Natural killer cell treated with Interleukin-12 subunit alpha and Interleukin-12 subunit beta and Interleukin-15 and Interleukin-18, amount 100 ng/mL, for 72 hours (primary cell): ENCODE results near the gene PHOX2A. TPM values are rescaled to one million over a fixed set of nuclear protein-coding genes. Genes with fewer than 3 reads are reported as not detected.

Experiments used
- ATAC-seq, 2 donors: fragments of 150-1000 bp; cut with Tn5 transposase in 1 of 2; sonication (Bioruptor Pico), chemical (Tn5 transposase) in 1 of 2; 2 replicates each; pipeline ENCODE4 v1.10.0; 2021
- DNase-seq: peaks from one replicate; pipeline ENCODE4 v3.0.0; 2022; ENCODE audit warnings: low spot score
- H3K27ac Mint-ChIP-seq, 2 donors: 1 replicate in 1 of 2; 2 replicates in 1 of 2; pipeline ENCODE4 v1.8.0; 2022; ENCODE audit warnings: mixed read lengths in 2 of 2, mild to moderate bottlenecking in 1 of 2, moderate library complexity in 1 of 2
- H3K27me3 Mint-ChIP-seq, 2 donors: 1 replicate in 1 of 2; 2 replicates in 1 of 2; pipeline ENCODE4 v1.8.0; 2022; ENCODE audit warnings: mixed read lengths in 2 of 2
- H3K36me3 Mint-ChIP-seq: one replicate; pipeline ENCODE4 v1.8.0; 2022; ENCODE audit warnings: mixed read lengths
- H3K4me1 Mint-ChIP-seq, 2 donors: 1 replicate in 1 of 2; 2 replicates in 1 of 2; pipeline ENCODE4 v1.8.0; 2022; ENCODE audit warnings: low read depth in 2 of 2, mixed read lengths in 2 of 2, mild to moderate bottlenecking in 1 of 2
- H3K4me3 Mint-ChIP-seq: one replicate; pipeline ENCODE4 v1.8.0; 2022; ENCODE audit warnings: mixed read lengths
- H3K9me3 Mint-ChIP-seq: 2 replicates; pipeline ENCODE4 v1.8.0; 2022; ENCODE audit warnings: mixed read lengths
- total RNA-seq, 2 donors: library from RNA; stranded (reverse); gene quantifications; one replicate each; pipeline ENCODE4 v1.2.3, GENCODE V29; 2022

The PHOX2A gene
- total RNA-seq, 2 donors from 2014 or later: not detected

DNA sequence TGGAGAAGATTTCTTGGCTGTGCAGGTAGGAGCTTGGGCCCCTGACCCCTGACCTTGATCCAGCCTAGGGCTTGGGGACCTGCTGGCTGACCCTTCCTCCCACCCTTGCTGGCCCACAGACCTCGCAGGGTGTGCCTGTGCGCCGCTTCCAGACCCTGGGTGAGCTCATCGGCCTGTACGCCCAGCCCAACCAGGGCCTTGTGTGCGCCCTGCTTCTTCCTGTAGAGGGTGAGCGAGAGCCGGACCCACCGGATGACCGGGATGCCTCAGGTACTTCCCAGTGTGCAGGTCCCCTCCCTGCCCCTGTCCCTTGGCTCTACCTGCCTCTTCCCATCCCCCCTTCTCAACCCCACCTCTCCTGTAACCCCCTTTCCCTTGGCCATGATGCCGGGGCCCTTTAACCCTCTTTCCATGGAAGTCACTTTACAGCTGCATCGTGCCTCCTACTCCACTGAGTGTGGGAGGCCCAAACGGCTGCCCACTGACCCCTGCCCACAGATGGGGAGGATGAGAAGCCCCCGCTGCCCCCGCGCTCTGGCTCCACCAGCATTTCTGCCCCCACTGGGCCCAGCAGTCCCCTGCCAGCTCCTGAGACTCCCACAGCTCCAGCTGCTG lies 15.6 kb downstream of the PHOX2A start:
- Mint-ChIP-seq H3K4me3 (no peak overlapping the region), H3K9me3 (no peaks in the 10 kb centered on the region), H3K27ac (no peak overlapping the region), H3K27me3 (no peaks in the 10 kb centered on the region), H3K4me1 (peaks cover 13 to 19% of the 10 kb centered on the region in 2 donors), H3K36me3 (no peaks in the 10 kb centered on the region)
- DNase-seq: peak; percentile 39
- ATAC-seq: no peak

DNA sequence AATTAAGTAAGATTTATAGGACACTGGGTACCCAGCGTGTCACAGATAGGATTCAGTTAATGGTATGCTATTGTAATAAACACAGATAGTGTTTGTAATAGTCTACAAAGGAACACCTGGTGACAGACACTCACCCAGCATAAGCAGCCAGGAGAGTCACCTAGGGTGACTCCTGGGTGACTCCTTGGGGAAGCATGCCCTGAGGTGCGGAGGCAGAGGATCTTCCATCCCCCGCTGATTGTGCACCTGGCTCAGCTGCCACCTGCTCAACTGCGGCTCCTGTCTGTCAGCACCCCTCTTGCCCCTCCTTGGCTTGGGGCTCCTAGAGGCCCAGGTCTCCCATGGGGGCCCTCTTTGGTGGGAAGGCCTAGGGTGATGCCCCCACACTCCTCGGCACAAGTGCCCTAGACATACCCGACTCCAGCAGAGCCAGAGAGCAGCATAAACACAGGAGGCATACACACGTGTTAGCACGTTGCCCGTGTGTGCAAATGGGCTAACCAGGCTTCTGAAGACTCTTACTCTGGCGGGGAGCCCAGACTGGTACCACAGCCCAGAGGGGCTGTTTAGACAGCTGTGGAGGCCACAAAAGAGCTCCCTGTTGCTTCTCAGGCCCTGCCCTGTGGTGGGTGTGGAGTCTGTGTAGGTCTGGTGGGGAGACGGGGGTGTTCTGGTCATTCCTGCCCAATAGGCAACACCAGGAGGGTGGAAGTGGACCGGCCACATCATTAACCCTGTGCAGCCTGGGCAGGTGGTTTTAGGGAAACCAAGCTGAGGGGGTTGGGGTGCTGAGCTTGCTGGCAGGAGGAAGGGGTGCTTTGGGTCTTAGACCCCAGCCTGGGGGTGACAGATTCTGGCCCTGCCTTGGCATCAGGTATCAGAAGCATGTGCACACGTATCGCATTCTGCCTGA lies 16.4 kb downstream of the PHOX2A start:
- no peaks in the 10 kb centered on the region for H3K9me3 Mint-ChIP-seq
- ATAC-seq (no peak), DNase-seq (peak; percentile 46)
- no peak overlapping the region for H3K27ac Mint-ChIP-seq
- H3K27me3 Mint-ChIP-seq: no peaks in the 10 kb centered on the region
- H3K36me3 Mint-ChIP-seq: no peaks in the 10 kb centered on the region
- peaks cover 19% of the 10 kb centered on the region in 2 donors for H3K4me1 Mint-ChIP-seq
- no peak overlapping the region for H3K4me3 Mint-ChIP-seq

DNA sequence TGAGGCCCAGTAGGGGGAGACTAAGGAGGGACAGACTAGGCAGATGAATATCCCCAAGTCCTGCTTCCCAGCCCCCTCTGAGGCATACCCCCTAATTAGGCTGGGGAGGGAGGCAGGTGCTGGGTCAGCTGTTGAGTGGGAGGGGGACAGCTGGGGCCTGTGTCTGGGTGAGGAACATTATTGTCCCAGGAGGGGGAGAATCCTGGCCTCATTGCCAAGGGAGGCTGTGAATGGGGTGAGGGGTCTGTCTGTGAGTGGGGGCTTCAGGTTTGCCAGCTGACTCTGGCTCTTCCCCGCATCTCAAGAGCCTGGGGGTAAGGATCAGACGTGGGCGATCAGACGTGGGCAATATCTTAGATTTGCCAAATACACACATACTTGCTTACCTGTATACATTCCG lies 17.3 kb downstream of the PHOX2A start:
- peak; percentile 38 for DNase-seq
- H3K36me3 Mint-ChIP-seq: no peaks in the 10 kb centered on the region
- H3K27ac Mint-ChIP-seq: no peak overlapping the region

DNA sequence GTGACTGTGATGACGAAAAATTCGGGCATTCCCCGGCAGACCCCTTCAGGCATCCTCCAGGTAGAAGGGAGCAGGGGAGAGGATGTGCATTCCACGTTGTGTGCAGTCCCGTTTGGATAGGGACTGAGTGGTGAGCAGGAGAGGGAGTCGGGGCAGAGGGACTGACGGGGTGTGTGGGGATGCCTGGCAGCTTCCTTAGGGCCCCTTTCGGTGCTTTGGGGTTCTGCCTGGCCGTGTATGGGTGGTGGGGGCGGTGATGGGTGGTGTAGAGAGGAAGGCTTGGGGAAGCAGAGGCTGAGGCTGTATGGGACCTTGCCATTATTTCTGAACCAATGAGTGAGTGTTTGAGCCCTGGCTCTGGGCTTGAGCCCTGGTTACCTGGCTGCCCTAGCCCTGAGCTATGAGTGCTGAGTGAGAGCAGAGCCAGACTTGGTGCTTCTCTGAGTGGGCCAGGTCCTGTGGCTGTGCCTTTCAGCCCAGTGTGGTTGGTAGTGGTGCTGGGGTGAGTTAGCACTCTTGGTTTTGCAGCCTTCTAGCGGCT lies 18.5 kb downstream of the PHOX2A start:
- DNase-seq: peak; percentile 69
- Mint-ChIP-seq H3K36me3 (no peaks in the 10 kb centered on the region), H3K27ac (peak overlapping the region; percentile 73 to 91), H3K9me3 (no peaks in the 10 kb centered on the region), H3K27me3 (no peaks in the 10 kb centered on the region), H3K4me3 (peak overlapping the region; percentile 93), H3K4me1 (peaks cover 26 to 29% of the 10 kb centered on the region in 2 donors)
- ATAC-seq: peak in 1 of 2 donors; percentile 45

More for the DNA sequence above, 17.3 kb downstream of the PHOX2A start:
- no peak for ATAC-seq
- peaks cover 23 to 25% of the 10 kb centered on the region in 2 donors for H3K4me1 Mint-ChIP-seq
- no peaks in the 10 kb centered on the region for H3K9me3 Mint-ChIP-seq
- H3K27me3 Mint-ChIP-seq: no peaks in the 10 kb centered on the region
- H3K4me3 Mint-ChIP-seq: no peak overlapping the region

DNA sequence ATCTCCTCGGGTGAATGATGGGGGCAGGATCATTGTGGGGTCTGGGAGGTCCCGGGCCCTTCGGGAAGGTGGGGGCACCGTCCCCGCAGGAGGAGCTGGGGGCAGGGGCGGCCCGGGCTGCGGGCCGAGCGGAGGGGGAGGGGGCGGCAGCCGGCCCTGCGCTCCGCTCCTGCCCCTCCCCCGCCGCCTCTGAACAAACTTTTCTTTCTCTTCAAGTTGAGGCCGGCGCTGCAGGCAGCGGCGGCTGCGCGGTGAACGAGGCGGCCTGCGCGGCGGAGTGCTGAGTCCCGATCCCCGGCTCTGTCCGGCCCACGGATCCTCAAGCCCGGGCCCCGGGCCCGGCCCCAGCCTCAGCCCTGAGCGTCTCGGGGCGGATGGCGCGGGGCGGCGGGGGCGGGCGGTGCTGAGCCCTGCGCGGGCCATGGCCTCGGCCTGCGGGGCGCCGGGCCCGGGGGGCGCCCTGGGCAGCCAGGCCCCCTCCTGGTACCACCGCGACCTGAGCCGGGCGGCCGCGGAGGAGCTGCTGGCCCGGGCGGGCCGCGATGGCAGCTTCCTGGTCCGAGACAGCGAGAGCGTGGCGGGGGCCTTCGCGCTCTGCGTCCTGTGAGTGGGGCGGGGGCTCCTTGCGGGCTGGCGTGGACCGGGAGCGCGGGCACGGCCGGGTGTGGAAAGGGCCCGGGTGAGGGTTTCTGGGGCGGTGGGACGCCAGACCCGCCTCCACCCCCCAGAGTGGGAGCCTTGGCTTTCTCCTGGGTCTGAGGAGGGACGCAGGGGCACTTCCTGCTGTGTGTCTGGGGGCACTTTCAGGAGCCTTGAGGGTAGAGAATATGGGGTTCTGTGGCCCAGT lies 19.2 kb downstream of the PHOX2A start, which contains the start of gene INPPL1:
Gene INPPL1, plus strand, starts transcription at position 204 of the 847 bp plus-strand sequence. Its CDS starts 218 bp downstream, at position 422.
- no peaks in the 10 kb centered on the region for H3K9me3 Mint-ChIP-seq
- ATAC-seq (peak in 1 of 2 donors; percentile 14), DNase-seq (peak; percentile 63)
- H3K36me3 Mint-ChIP-seq: no peaks in the 10 kb centered on the region
- H3K4me1 Mint-ChIP-seq: peaks cover 26 to 29% of the 10 kb centered on the region in 2 donors
- H3K27ac Mint-ChIP-seq: peak within 1 kb of the TSS; percentile 87 to 91
- H3K27me3 Mint-ChIP-seq: no peaks in the 10 kb centered on the region
- H3K4me3 Mint-ChIP-seq: peak within 1 kb of the TSS; percentile 93

DNA sequence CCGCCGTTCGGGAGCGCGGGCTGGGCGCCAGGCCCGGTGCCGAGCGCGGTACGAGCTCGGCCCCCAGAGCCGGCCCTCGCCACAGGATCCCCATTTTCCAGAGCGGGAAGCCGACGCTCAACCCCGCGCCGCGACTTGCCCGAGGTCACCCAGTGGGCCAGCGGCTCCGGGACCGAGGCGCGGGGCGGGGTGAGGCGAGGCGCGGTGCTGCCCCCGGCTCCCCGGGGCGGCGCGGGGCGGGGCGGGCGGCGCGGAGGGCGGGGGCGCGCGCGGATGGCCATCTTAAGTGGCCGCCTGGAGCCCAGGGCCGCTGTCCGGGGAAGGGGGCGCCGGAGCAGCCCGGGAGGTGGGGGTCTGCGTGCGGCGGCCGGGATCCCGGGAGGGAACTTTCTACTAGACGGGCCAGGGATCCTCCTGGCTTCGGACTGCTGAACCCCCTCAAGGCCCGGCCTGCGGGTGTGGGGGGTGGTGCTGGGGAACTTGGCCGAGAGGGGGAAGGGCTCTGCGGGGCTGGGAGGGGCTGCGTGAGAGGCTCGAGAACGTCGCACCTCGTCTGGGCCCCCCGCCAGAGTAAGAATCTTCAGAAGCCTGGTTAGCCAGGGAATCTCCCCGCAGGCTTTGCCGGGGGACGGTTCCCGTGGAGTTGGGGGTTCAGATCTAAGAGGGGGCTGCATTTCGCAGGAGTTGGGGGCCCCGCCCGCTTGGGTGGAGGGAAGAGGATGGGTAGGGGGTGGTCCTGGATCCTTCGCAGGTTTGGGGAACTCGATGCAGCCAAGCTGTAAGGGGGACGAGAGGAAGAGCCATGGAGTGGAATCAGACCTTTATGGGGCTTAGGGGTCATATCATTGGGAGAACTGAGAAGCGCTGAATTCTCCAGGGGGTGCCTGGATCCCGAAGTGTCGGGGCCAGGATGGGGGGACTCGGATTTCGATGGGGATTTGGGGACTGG lies 20.1 kb downstream of the PHOX2A start:
- ATAC-seq (peak; percentile 80 to 86), DNase-seq (peak; percentile 82)
- Mint-ChIP-seq H3K27me3 (no peaks in the 10 kb centered on the region), H3K4me1 (peaks cover 23 to 24% of the 10 kb centered on the region in 2 donors), H3K9me3 (no peaks in the 10 kb centered on the region), H3K36me3 (no peaks in the 10 kb centered on the region), H3K4me3 (peak overlapping the region; percentile 93), H3K27ac (peak overlapping the region; percentile 87)

DNA sequence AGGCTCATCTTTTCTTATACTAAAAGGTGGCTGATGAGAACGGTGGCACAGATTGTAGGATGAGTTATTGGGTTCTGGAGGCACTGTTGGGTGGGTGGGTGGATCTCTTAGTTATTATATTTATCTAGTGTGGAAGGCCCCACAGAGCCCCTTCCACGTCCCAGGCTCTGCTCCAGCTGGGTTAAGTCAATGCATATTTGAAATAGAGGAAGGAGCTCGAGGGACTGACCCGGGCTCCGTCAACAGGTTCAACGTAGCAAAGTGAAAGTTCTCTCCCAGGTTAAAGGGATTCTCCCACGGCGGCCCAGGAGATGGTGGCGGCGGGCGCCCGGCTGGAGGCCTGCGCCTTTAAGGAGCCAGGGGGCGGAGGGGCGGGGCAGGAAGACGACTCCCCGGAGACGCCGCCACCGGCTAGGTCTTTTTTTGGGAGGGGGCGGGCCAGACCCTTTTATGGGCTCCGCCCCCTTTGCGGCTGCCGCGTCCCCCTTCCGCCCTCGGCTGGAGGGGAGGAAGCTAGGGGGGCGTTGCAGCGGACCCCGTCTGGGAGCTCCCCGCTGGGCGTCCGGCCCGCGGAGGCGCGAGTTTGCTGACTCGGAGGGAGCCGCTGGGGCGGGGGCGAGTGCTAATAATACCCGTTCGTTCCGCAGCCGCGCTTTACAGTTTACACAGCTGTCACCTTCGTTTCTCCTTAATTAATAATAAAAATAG lies 20.9 kb downstream of the PHOX2A start:
- no peaks in the 10 kb centered on the region for H3K36me3 Mint-ChIP-seq
- peak overlapping the region; percentile 86 to 87 for H3K27ac Mint-ChIP-seq
- ATAC-seq (peak; percentile 88 to 90), DNase-seq (peak; percentile 95)
- H3K4me3 Mint-ChIP-seq: peak overlapping the region; percentile 83
- peaks cover 24% of the 10 kb centered on the region in 2 donors for H3K4me1 Mint-ChIP-seq
- no peaks in the 10 kb centered on the region for H3K27me3 Mint-ChIP-seq
- no peaks in the 10 kb centered on the region for H3K9me3 Mint-ChIP-seq

DNA sequence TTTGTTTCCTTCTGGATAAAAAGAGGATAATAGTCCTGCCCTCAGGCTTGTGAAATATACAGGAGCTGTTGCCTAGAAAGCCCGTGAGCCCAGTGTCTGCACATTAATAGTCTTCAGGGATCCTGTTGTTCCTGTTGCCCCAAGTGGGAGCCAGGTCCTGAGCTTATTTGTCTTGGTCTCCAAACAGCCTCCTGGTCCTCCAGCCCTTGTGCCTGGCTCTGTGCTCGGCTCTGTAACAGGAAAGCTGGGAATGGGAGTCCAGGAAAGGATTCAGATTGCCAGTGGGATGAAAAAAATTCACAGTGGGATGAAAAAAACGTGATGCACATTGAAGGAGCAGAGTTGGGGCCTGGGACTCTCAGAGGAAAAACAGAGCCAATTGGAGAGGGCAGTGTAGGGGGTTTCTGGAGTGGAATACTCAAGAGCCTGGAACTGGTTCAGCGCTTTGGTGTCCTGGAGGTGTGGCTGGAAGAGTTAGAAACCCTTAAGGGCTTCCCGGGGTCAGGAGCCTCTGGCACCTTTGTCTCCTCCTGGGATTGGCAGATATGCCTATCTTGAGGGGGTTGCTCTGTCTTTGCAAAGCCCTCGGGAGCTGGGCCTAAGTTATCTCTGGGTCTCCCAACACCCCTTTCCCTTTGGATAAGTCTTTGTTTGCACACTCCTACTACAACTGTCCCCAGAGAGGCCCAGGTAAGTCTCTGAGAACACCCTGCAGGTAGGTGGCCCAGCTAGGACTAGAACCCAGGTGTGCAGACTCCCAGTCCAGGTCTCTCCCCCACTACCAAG lies 21.7 kb downstream of the PHOX2A start:
- no peaks in the 10 kb centered on the region for H3K9me3 Mint-ChIP-seq
- no peaks in the 10 kb centered on the region for H3K27me3 Mint-ChIP-seq
- peak; percentile 37 for DNase-seq
- no peak for ATAC-seq
- H3K36me3 Mint-ChIP-seq: no peaks in the 10 kb centered on the region
- peaks cover 30% of the 10 kb centered on the region in 2 donors for H3K4me1 Mint-ChIP-seq
- H3K27ac Mint-ChIP-seq: peak overlapping the region; percentile 86 to 87
- peak overlapping the region; percentile 83 for H3K4me3 Mint-ChIP-seq

DNA sequence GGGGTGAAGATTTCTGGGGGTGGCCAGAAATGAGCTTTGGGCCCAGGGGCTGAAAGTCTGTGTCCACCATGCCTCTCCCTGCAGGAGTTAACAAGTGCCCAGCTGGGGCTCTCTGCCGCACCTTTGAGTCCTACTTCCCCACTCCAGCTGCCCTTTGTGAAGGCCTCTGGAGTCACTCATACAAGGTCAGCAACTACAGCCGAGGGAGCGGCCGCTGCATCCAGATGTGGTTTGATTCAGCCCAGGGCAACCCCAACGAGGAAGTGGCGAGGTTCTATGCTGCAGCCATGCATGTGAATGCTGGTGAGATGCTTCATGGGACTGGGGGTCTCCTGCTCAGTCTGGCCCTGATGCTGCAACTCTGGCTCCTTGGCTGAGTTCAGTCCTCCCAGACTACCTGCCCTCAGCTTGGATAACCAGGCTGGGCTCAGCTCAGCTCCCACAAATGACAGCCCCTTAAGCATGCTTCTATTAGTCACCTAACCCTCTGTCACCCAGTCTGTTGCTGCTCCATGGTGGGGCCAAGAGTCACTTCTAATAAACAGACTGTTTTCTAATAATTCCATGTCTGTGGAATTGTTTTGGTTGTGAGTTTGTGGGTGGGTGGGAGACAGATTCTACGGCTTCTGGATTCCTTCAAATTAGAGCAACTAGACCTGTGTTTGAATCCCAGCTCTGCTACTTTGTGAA lies 22.4 kb downstream of the PHOX2A start:
- peak overlapping the region; percentile 49 for H3K4me3 Mint-ChIP-seq
- no peaks in the 10 kb centered on the region for H3K36me3 Mint-ChIP-seq
- H3K9me3 Mint-ChIP-seq: no peaks in the 10 kb centered on the region
- DNase-seq: peak; percentile 59
- H3K27me3 Mint-ChIP-seq: peaks cover 2 to 4% of the 10 kb centered on the region in 2 donors
- H3K4me1 Mint-ChIP-seq: peaks cover 30 to 32% of the 10 kb centered on the region in 2 donors
- ATAC-seq: no peak
- peak overlapping the region; percentile 86 to 87 for H3K27ac Mint-ChIP-seq

DNA sequence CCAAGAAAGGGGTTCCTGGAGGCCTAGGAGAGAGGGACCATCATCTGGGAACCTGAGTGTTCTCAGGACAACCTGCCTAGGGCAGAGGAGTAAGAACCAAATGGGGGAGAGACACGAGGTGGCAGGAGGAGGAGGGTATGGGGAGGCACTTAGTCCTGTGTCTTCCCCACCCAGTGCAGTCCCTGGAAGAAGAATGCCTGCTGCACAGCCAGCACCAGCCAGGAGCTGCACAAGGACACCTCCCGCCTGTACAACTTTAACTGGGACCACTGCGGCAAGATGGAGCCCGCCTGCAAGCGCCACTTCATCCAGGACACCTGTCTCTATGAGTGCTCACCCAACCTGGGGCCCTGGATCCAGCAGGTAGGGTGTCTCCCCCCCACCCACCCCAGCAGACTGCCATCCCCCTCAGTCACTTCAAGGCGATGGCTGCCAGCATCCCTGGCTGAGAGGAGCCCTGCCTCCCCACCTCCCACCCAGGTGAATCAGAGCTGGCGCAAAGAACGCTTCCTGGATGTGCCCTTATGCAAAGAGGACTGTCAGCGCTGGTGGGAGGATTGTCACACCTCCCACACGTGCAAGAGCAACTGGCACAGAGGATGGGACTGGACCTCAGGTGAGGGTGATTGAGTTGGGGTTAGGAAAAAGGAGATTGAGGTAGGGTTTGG lies 23.1 kb downstream of the PHOX2A start:
- Mint-ChIP-seq H3K27ac (no peak overlapping the region), H3K27me3 (peaks cover 6 to 9% of the 10 kb centered on the region in 2 donors), H3K9me3 (no peaks in the 10 kb centered on the region), H3K4me1 (peaks cover 29 to 30% of the 10 kb centered on the region in 2 donors), H3K36me3 (no peaks in the 10 kb centered on the region), H3K4me3 (peak overlapping the region; percentile 49)
- no peak for ATAC-seq
- peak; percentile 57 for DNase-seq
